GM19025 (cell line): ENCODE measurements around the gene ITM2B.

Source experiments
- ATAC-seq: cut with Tn5 transposase; IDR thresholded peaks from one replicate; pipeline ENCODE4 v1.9.1; 2021; ENCODE audit warnings: mild to moderate bottlenecking, low read depth, moderate library complexity; ENCODE audit not compliant: unreplicated experiment

ITM2B gene

GRCh38 chr13:48302871-48303358 lies 69.9 kb downstream of the ITM2B start:
- ATAC-seq = no peak

GRCh38 chr13:48303359-48304142 lies 70.5 kb downstream of the ITM2B start, which contains the start of gene RB1:
Gene RB1, plus strand, starts transcription at chr13:48303751. Its CDS starts 162 bp downstream, at chr13:48303913.
- peak; percentile 82 for ATAC-seq

GRCh38 chr13:48304143-48304876 lies 71.3 kb downstream of the ITM2B start:
- peak; percentile 45 for ATAC-seq

GRCh38 chr13:48311223-48311622 lies 78.2 kb downstream of the ITM2B start:
- ATAC-seq = no peak

- no peak for ATAC-seq
Observed at GRCh38 chr13:48315969-48316650, 83.1 kb downstream of the ITM2B start.

- no peak for ATAC-seq
Observed at GRCh38 chr13:48316826-48317510, 84.0 kb downstream of the ITM2B start.

GRCh38 chr13:48317511-48318376 lies 84.7 kb downstream of the ITM2B start:
- ATAC-seq = no peak

- no peak for ATAC-seq
Observed at GRCh38 chr13:48318377-48318811, 85.4 kb downstream of the ITM2B start.

GRCh38 chr13:48318821-48319511 lies 86.0 kb downstream of the ITM2B start:
- no peak for ATAC-seq
